PC-3 (cell line): Measurements from ENCODE around the gene HBM. TPM values are rescaled to one million over a fixed set of nuclear protein-coding genes. Genes with fewer than 3 reads are reported as not detected.
"Not testable (repeated sequence)": the region's sequence is repeated elsewhere in the genome, so short reads cannot be mapped to it uniquely, and the experiment has no call there.

Experiments used
- ATAC-seq: fragments of 200-7000 bp; cut with Tn5 transposase; 2 replicates; pipeline ENCODE4 v1.9.1; 2020; ENCODE audit warnings: mild to moderate bottlenecking, moderate library complexity
- BruUV-seq: library from RNA; stranded (reverse); fragments of 400-500 nt; replicated peaks from 2 replicates; lab custom pipeline; 2021; lab: Mats Ljungman, UMichigan
- CTCF ChIA-PET: fragments of 300-600 bp; sonication (Branson Sonifier 250); formaldehyde crosslinking; loops from one replicate; lab custom pipeline; 2022; ENCODE audit warnings: antibody characterized with exemption; lab: Charles Lee
- POLR2A ChIA-PET: fragments of 300-600 bp; sonication (Branson Sonifier 250); formaldehyde crosslinking; loops from one replicate; lab custom pipeline; 2022; ENCODE audit warnings: antibody characterized with exemption; ENCODE audit not compliant: unreplicated experiment; lab: Charles Lee
- DNase-seq: peaks from one replicate; pipeline ENCODE4 v3.0.0-alpha.2; 2015
- H2AFZ ChIP-seq: fragments of 300-600 bp; sonication (generic); 2 replicates; pipeline ENCODE4 v1.6.0; 2016; ENCODE audit warnings: antibody characterized with exemption, low read length
- H3F3A ChIP-seq: fragments of 300-600 bp; sonication (generic); one replicate; pipeline ENCODE4 v1.6.0; 2017; ENCODE audit warnings: antibody characterized with exemption, low read length, control low read depth, mild to moderate bottlenecking; ENCODE audit not compliant: unreplicated experiment
- H3K27ac ChIP-seq: fragments of 300-600 bp; sonication (generic); 2 replicates; pipeline ENCODE4 v1.5.1; 2016; ENCODE audit warnings: mild to moderate bottlenecking, low read length
- H3K27me3 ChIP-seq: fragments of 300-600 bp; sonication (generic); 2 replicates; pipeline ENCODE4 v1.6.1; 2016; ENCODE audit warnings: low read length, mixed read lengths
- H3K36me3 ChIP-seq: fragments of 300-600 bp; sonication (generic); 2 replicates; pipeline ENCODE4 v1.6.1; 2016; ENCODE audit warnings: low read depth, mixed run types, low read length, mixed read lengths
- H3K4me1 ChIP-seq: fragments of 300-600 bp; sonication (generic); 2 replicates; pipeline ENCODE4 v1.5.1; 2016; ENCODE audit warnings: low read length; ENCODE audit not compliant: insufficient read depth
- H3K4me2 ChIP-seq: fragments of 300-600 bp; sonication (generic); 2 replicates; pipeline ENCODE4 v1.6.0; 2016; ENCODE audit warnings: low read length
- H3K4me3 ChIP-seq: fragments of 300-600 bp; sonication (generic); 2 replicates; pipeline ENCODE4 v1.5.1; 2016; ENCODE audit warnings: mild to moderate bottlenecking, low read length, mixed read lengths
- H3K79me2 ChIP-seq: fragments of 300-600 bp; sonication (generic); 2 replicates; pipeline ENCODE4 v1.6.1; 2017; ENCODE audit warnings: low read length, mixed read lengths
- H3K9ac ChIP-seq: fragments of 300-600 bp; sonication (generic); 2 replicates; pipeline ENCODE4 v1.6.0; 2016; ENCODE audit warnings: mild to moderate bottlenecking, low read length
- H3K9me2 ChIP-seq: fragments of 300-600 bp; sonication (generic); replicated peaks from 2 replicates; pipeline ENCODE4 v1.6.1; 2016; ENCODE audit warnings: mixed run types, low read length, mixed read lengths
- H3K9me3 ChIP-seq: fragments of 300-600 bp; sonication (generic); 2 replicates; pipeline ENCODE4 v1.6.1; 2016; ENCODE audit warnings: low read length, mixed read lengths
- H4K20me1 ChIP-seq: fragments of 300-600 bp; sonication (generic); 2 replicates; pipeline ENCODE4 v1.6.1; 2016; ENCODE audit warnings: low read length, mixed read lengths
- CTCF ChIP-seq: fragments of 300-600 bp; sonication (generic); conservative IDR thresholded peaks from 2 replicates; pipeline ENCODE4 v1.5.1; 2017; ENCODE audit warnings: antibody characterized with exemption, low read depth, mild to moderate bottlenecking, low read length
- EZH2 ChIP-seq: fragments of 300-600 bp; sonication (generic); IDR thresholded peaks from one replicate; pipeline ENCODE4 v1.6.1; 2017; ENCODE audit warnings: antibody characterized with exemption, mild to moderate bottlenecking, low read length; ENCODE audit not compliant: unreplicated experiment
- EZH2phosphoT487 ChIP-seq: fragments of 300-600 bp; sonication (generic); IDR thresholded peaks from 2 replicates; pipeline ENCODE4 v1.6.1; 2018; ENCODE audit warnings: mild to moderate bottlenecking, antibody characterized with exemption, low read length, borderline replicate concordance
- intact Hi-C: fragments of 100-400 bp; cut with micrococcal nuclease; formaldehyde crosslinking; loops from 2 replicates; pipeline ENCODE4 v1.9.0; 2023
- total RNA-seq: library from RNA; depleted of rRNA; stranded (reverse); fragments of >200 nt; gene quantifications from 2 replicates; pipeline ENCODE4 v1.2.3, GENCODE V29; 2014

The HBM gene
- total RNA-seq, 1 experiment from 2014 or later: not detected

GRCh38 chr16:119835-120491, 45.8 kb upstream of the HBM start:
- no peaks in the 10 kb centered on the region for H3K9me2 ChIP-seq
- intact Hi-C loops: no loop called here
- no peaks in the 10 kb centered on the region for H3K4me1 ChIP-seq
- DNase-seq (no peak), ATAC-seq (no peak)
- H3K4me2 ChIP-seq: no peak overlapping the region
- H3K79me2 ChIP-seq: no peaks in the 10 kb centered on the region
- no peaks in the 10 kb centered on the region for H3F3A ChIP-seq
- BruUV-seq: no TSS peak
- no peak overlapping the region for H3K4me3 ChIP-seq
- ChIA-PET CTCF (no interaction called here), POLR2A (no interaction called here)
- H2AFZ ChIP-seq: no peak overlapping the region
- H3K36me3 ChIP-seq: 0 out of 2 replicates have a peak, but pooled peaks cover 3% of the 10 kb centered on the region
- no peaks in the 10 kb centered on the region for H3K9me3 ChIP-seq
- no peaks in the 10 kb centered on the region for H4K20me1 ChIP-seq
- no peak for TF ChIP-seq CTCF
- no peak for TF ChIP-seq EZH2
- no peak for TF ChIP-seq EZH2phosphoT487
- no peak overlapping the region for H3K27ac ChIP-seq
- no peaks in the 10 kb centered on the region for H3K27me3 ChIP-seq
- no peak overlapping the region for H3K9ac ChIP-seq

- Histone ChIP-seq H3K4me2 (no peak overlapping the region), H3K4me1 (no peaks in the 10 kb centered on the region), H2AFZ (no peak overlapping the region), H3K9me3 (no peaks in the 10 kb centered on the region), H3K9me2 (no peaks in the 10 kb centered on the region), H3K4me3 (no peak overlapping the region), H3K9ac (no peak overlapping the region), H3F3A (no peaks in the 10 kb centered on the region), H3K27me3 (no peaks in the 10 kb centered on the region), H3K36me3 (0 out of 2 replicates have a peak, but pooled peaks cover 3% of the 10 kb centered on the region), H3K79me2 (no peaks in the 10 kb centered on the region), H4K20me1 (no peaks in the 10 kb centered on the region), H3K27ac (no peak overlapping the region)
- DNase-seq (no peak), ATAC-seq (no peak)
- BruUV-seq: TSS peak; percentile 12
- ChIA-PET POLR2A (no interaction called here), CTCF (no interaction called here)
- TF ChIP-seq EZH2phosphoT487 (no peak), EZH2 (no peak), CTCF (no peak)
- intact Hi-C loops: no loop called here
These were observed 45.0 kb upstream of the HBM start for GRCh38 chr16:120756-121155.

GRCh38 chr16:122361-122760, 43.4 kb upstream of the HBM start:
- Histone ChIP-seq H3K27ac (no peak overlapping the region), H2AFZ (no peak overlapping the region), H3K9ac (no peak overlapping the region), H3K36me3 (no peaks in the 10 kb centered on the region), H4K20me1 (no peaks in the 10 kb centered on the region), H3K4me1 (no peaks in the 10 kb centered on the region), H3K9me3 (no peaks in the 10 kb centered on the region), H3K27me3 (no peaks in the 10 kb centered on the region), H3K4me2 (no peak overlapping the region), H3K79me2 (no peaks in the 10 kb centered on the region), H3F3A (no peaks in the 10 kb centered on the region), H3K4me3 (no peak overlapping the region), H3K9me2 (no peaks in the 10 kb centered on the region)
- ATAC-seq (no peak), DNase-seq (no peak)
- ChIA-PET CTCF (no interaction called here), POLR2A (no interaction called here)
- intact Hi-C loops: no loop called here
- TF ChIP-seq EZH2: no peak
- no peak for TF ChIP-seq EZH2phosphoT487
- TF ChIP-seq CTCF: no peak
- BruUV-seq: no TSS peak

GRCh38 chr16:123558-124350, 42.0 kb upstream of the HBM start:
- H3K4me2 ChIP-seq, H3K36me3 ChIP-seq, H3F3A ChIP-seq, CTCF ChIA-PET, ATAC-seq, H3K4me3 ChIP-seq, BruUV-seq, H3K27ac ChIP-seq, DNase-seq, POLR2A ChIA-PET, H3K9me2 ChIP-seq, H3K9ac ChIP-seq, intact Hi-C loops, H3K9me3 ChIP-seq, H4K20me1 ChIP-seq, H3K4me1 ChIP-seq, H3K27me3 ChIP-seq, H3K79me2 ChIP-seq, H2AFZ ChIP-seq: not testable (repeated sequence)
